Stimulated activated CD4-positive, alpha-beta T cell treated with anti-CD3 and anti-CD28 coated beads, Interleukin-12 subunit alpha, Interleukin-12 subunit beta, amount 100 ng/mL, for 4 hours (primary cell): Measurements from ENCODE around the gene TBXT.
"Not testable (repeated sequence)": the region's sequence is repeated elsewhere in the genome, so short reads cannot be mapped to it uniquely, and the experiment has no call there.

Source experiments
- DNase-seq: peaks from one replicate; pipeline ENCODE4 v3.0.0-alpha.2; 2020

TBXT gene

DNA sequence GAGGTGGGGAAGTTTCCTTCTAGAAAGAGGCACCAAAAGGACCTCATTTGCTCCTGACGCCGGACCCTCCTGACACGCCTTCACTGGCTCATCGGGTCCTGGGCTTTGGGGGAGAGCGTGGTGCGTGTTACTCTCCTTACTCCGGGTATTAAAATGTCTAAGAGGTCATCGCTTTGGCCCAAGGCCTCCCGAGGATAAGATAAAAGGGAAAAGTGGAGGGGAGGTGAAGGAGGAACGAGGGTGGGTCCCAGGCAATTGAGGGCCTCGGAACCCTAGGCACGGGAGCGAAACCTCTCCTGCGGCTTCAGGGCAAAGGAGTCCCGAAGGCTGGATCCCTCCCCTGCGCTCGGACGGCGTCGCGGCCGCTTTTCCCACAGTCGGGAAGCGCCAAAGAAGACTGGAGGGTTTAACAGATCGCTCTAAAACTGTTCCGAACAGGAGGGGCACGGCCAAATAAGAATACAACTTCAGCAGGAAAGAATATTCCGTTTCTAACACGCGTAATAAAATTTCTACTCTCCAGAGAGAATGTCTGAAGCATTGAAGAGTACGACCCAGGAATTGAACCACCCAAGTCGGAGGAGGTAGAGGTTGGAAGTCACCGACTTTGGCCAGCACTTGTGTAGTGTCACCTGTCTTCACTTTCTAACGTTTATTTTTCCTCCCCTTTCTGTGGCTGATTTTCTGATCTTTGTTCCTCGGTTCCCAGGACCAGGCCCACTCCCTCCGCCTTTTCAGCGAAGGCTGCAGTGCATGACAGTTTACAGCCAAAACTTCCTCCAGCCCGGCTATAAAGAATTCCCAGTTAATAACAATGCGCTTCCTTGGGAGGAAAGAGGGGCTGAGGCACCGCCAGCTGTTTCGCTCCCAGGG, 2.1 kb upstream of the TBXT start:
- no peak for DNase-seq

DNA sequence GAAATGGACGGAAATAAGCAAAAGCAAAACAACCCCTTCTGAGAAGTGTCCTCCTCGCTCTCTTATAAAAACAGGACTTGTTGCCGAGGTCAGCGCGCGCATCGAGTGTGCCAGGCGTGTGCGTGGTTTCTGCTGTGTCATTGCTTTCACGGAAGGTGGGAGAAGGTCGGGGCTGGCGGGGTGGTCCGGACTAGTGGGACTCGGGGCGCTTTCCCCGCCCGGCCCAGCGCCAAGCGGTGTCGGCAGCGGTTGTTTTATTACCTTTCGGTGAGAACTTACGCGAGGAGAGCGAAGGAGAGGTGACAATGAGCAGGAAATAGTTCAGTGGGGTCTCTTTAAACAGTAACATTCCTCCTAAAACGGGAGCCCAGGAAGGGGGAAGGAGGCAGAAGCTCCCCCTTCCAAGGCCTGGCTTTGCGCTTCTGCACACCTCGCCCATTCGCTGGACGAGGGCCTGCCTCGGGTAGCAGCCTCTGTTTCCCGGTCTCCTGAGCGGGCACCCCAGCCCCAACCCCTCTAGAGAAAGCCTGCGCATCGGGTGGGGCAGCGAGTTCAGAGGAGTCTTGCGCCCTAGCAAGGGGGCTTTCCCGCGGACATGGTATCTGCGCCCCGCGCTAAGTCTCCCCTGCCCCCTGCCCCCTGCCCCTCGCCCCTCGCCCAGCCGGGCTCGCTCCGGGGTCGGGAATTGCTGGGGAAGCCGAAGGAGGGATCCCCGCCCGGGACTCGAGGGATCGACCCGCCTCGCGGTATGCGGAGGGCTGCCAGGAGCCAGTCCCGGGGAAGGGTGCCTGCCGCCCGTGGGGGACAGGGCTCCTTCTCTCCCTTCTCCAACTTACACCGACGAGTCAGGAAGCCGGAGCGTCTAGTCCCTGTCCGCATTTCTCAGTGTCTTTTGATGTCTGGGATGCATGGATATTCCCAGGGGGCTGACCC, 1.2 kb upstream of the TBXT start:
- no peak for DNase-seq

GRCh38 chr6:166167258-166167731, 356 bp downstream of the TBXT start:
- DNase-seq, result no peak

DNA sequence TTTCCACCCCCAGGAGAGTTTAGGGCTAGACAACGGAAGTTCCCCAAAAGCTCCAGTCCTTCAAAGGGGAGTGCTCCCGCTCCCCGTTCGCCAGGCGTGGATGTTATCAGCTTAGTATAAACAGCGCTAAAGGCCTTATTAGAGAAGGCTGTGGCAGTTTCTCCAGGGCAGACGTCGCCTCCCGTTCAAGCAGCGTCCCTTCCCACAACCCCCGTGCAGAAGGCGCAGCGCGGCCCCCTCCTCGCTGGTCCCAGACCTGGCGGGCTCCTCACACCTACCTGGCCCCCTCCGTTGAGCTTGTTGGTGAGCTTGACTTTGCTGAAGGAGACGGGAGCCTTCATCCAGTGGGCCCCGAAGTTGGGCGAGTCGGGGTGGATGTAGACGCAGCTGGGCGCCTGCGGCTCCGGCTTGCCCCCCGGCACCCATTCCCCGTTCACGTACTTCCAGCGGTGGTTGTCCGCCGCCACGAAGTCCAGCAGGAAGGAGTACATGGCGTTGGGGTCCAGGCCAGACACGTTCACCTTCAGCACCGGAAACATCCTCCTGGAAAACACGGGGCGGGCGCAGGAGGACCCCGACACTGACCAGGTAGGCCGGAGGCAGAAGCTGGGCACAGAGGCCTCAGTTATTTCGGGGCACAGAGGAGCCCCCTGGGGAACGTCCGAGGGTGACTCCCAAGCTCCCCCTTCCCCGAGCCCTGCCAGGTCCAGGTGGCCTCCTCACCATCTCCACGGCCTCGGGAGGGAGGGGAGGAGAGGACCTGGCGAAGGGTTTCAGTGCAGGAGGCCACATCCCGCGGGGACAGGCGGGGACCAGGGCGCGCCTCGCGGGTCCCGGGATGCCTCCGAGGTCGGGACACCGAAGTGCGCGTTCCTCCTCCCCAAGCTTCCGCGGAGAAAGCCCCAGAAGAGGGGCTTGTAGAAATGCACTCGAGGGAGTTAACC, 1.1 kb downstream of the TBXT start:
- no peak for DNase-seq

DNA sequence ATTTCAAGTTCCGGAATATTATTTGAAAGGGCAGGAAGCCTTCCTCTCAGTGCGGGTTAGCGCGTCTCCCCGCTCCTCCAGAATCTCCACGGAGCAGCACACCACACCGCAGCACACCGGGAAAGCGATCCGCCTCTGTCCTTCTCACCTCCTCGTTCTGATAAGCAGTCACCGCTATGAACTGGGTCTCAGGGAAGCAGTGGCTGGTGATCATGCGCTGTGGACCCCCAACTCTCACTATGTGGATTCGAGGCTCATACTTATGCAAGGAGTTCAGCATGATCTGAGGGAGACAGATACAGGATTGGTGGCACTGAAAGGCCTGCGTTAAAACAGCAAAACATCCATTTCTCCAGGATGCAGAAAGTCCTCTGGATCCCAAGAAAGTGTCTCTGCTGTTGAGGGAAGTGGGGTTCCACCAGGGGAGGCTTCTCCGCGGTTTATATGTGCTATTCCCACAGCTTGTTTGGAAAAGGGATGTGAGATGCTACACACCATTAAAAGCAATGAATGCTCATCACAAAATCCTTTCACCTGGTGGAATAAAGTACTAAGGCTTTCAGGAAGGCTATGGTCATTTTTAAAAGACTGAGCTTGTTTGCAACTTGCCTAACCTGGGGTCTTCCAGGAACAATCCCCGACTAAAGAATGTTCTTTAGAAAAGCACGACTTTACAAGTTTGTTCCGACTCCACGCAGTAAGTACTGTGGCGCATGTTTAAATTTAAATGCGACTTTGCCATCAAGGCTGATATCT, 1.9 kb downstream of the TBXT start:
- no peak for DNase-seq

- DNase-seq, result no peak
Measured at GRCh38 chr6:166162599-166163342, 4.9 kb downstream of the TBXT start.

DNA sequence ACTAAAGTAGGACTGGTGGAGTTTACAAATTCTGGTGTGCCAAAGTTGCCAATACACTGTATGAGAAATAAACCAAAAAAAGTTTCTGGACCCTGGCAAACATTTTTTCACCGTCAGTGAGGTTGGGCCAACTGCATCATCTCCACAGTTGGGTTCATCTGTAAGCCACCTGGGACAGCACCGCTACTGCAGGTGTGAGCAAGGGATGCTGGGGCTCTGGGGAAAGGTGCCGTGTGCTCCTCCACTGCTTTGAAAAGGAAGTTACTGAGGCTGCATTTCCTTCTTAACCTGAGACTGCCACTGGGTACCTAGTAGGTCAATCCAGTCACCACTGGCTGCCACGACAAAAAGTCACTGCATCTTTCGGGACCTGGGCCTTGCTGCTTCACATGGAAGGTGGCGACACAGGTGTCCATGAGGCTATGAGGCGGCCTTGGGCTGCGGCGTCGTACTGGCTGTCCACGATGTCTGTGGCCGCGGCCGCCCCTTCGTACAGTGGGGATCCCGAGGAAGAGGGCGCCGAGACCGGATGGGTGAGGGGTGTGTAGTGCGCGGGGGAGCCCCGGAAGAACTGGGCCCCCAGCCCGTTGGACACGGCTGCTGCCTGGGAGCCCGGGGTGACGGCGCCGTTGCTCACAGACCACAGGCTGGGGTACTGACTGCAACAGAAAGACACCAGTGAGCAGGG, 9.6 kb downstream of the TBXT start:
- no peak for DNase-seq

DNA sequence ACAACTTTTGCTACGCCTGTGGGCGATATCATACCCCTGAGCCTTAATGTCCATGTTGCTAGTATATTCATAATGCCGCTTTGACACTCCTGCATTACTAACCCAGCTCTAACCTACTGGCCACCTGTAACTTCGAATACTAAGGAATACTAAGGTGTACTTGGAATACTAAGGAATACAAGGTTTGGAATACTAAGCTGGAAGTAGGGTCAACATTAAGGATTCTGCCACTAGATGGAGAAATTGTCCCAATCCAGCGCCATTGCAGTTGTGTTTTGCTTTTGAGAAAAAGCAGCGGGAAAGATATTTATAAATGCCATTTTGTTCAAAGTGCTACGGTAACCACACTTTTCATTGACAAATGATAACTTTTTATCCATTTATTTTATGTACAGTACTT, 10.7 kb downstream of the TBXT start:
- no peak for DNase-seq

DNA sequence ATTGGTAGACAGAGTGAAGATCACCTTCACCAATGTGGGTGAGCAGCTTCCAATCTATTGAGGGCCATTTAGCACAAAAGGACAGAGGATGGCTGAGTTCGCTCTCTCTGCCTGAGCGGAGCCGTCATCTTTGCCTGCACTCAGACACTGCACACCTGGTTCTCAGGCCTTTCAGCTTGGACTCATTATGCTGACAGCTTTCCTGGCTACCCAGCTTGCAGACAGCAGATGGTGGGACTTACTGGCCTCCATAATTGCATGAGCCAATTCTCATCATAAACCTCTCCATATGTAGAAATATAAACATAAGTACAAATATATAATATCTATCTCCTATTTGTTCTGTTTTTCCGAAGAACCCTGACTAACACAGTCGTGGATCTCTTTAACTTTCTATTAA, 13.7 kb downstream of the TBXT start:
- DNase-seq, result no peak

DNA sequence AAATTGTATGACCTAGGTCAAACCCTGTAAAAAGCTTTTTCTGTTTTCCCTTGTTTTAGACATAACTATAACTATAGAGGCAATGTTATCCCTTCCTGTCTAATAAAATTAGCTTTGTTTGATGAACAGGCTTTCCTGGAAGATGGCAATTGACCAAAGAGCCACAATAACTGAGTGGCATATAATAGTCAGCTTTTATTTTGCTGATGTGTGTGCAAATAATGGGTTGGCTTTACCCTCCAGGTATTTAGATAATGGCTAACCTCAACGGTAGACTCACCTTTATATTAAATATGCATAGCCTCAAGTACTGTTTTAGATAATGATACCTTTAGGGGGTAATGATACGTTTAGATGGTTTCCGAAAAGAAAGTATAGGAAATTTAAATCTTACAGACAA, 15.0 kb downstream of the TBXT start:
- no peak for DNase-seq

GRCh38 chr6:166151798-166152197, 15.9 kb downstream of the TBXT start:
- no peak for DNase-seq

DNA sequence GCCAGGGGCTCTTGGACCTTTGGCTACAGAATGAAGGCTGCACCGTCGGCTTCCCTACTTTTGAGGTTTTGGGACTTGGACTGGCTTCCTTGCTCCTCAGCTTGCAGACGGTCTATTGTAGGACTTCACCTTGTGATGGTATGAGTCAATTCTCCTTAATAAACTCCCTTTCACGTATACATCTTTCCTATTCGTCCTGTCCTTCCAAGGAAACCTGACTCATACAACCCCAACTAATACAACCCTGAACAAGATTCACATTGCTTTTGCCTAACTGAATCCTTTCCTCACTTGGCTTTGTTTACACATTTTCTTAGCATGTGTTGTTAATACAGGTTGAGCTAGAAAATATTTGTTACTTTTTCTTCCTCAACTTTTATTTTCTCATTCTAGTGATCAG, 21.9 kb downstream of the TBXT start:
- no peak for DNase-seq

GRCh38 chr6:166143011-166143410, 24.6 kb downstream of the TBXT start:
- no peak for DNase-seq

DNA sequence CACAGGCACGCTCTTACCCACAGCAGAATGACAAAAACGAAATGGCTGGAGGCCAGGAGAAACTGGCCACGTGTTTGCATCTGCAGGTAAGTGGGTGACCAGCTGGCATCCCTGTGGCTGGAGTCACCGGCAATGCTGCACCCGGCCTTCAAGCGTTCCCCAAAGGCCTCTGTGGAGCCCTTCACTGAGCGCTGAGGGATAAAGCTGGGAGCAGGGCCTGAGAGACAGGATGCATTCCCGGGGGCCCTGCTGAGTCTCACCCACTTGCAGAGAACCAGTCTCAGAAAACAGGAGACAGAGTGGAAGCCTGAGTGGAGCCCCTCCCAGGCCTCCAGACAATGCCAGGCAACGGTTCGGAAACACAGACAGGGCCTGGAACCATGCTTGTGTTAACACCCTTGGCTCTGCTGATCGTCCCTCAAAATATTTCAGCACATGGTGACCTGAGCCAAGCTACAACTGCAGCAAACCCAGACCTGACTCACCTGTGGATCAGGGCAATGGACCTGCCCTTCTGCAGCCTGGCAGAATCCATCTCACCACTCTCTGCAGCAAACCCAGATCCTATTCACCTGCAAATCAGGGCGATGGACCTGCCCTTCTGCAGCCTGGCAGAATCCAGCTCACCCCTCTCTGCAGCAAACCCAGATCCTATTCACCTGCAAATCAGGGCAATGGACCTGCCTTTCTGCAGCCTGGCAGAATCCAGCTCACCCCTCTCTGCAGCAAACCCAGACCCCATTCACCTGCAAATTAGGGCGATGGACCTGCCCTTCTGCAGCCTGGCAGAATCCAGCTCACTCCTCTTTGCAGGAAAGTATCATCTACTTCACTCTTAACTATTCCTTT, 39.8 kb downstream of the TBXT start:
- DNase-seq, result no peak

- not testable (repeated sequence) for DNase-seq
Measured at GRCh38 chr6:166123115-166123514, 44.5 kb downstream of the TBXT start.

DNA sequence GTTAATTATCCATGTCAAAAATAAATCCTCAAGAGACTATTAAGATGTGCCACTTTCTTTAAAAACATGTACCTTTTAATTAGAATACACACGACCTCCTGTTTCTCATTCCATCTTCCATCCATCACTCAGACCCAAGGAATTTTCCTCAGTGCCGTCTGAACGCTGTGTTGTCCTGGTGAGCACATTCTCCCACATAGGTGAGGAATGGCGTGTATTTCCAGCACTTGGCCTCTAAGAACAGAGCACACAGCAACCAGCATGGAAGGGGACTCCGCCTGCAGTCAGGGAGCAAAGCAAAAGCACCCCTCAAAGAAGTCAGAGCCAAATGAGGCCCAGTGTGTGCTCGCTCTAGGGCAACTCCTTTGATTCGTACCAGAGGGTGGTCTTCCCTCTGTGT, 45.9 kb downstream of the TBXT start:
- DNase-seq, result no peak

DNA sequence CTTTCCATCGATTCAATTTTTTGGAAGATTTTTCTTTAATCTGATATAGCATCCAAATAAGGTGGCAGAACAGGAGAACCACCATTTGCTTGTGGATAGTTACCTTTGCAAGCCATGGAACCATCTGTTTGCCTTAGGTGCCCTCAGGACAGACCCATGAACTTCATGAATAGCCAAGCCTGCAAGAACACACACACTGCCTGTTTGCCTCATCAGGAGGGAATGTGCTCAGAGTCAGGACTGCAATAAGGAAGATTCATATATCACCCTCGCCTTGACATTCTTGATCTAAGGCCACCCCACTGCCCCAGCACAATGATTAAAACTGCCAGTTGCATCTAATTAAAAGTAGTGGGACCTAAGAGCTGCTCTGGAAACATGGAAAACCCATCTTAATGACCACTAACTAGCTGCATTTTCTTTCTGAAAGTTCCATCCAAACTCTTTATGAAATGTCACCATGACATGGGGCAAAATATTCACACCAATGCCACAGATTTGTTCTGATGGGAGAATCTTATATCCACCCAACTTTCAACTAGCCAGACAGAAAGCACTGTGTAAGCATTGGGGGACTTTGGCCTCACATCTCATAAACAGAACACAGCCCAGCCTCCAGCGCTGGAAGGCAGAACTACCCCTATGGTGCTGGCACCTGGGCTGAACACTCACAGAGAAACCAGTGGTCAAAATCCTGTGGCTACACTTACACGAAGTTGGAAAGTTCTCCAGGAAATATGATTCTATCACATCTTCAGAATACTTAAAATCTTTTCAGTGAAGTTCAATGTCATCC, 48.3 kb downstream of the TBXT start:
- DNase-seq, result no peak

DNA sequence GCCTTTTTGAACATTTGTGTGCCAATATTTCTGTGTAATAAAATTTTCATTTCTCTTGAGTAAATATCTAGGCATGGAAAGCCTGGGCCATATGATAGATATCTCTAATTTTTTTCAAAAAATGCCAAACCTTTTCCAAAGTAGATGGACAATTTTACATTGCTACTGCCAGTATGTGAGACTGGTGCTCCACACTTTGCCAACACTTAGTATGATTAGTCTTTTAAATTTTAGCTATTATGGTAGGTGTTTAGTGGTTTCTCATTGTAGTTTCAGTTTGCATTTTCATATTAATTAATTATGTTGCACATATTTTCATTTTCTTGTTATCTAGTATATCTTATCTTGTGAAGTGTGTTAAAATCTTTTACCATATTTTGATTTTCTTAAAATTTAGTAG, 52.0 kb downstream of the TBXT start:
- DNase-seq, result no peak

DNA sequence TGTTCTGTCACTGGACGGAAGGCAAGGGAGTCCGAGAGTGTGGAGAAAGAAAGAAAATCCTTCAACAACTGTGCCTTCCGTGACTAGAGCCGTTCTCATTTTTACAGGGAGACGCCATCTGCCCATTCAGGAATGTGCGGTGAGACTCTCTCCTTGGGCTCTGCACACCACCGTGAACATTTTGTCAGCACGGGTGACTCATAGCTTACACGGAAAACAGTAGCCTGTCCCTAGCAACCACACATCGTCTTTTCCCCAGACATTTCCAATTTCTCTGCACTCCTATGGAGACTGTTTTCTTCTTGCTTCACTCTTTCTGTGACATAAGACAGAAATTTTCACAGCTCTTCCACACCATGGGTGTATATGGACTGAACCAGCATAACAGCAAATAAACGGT, 55.1 kb downstream of the TBXT start:
- DNase-seq, result no peak
